ENCODE results near the gene TXNL4A. TPM values are rescaled to one million over a fixed set of nuclear protein-coding genes. Genes with fewer than 3 reads are reported as not detected.
A peak's percentile ranks its signal among the peaks of the same experiment; 100 is the strongest.

Gene TXNL4A, protein sequence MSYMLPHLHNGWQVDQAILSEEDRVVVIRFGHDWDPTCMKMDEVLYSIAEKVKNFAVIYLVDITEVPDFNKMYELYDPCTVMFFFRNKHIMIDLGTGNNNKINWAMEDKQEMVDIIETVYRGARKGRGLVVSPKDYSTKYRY
- polyA plus RNA-seq (2011; rRNA removed), result 114 and 131 TPM in 2 replicates
- 45.5 and 48.7 TPM in 2 replicates for polyA minus RNA-seq (2011; rRNA and poly(A)+ RNA removed)

DNA sequence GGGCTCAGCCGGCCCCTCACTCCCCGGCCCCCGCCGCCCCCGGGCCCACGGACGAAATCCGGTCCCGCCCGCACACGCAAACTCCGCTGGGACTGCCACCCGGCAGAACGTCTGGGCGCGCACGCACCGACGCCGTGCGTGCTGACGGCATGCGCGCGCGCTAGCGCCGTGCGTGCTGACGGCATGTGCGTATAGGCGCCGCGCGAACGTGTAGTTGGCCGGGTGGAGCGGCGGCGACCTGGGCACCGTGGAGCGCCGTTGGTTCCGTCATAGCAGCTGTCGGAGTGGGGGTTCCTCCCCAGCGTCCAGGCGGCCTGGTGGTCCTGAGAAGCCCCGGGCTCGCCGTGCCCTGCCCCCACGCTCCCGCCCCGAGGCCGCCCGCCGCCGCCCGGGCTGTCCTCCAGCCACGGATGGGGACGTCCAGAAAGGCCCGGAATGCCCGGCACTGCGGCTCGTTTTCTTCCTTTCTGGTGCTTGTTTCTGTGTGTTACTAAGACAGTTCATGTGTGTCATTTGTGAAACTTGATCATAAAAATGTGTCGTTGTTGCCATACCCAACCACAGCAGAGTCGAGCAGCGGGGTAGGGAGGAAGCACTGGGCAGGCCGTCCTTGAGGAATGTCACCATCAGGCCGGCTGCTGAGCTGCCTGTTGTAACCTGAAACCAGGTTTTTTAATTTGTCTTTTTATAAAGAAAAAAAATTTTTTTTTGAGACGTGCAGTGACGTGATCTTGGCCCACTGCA, at the start of gene TXNL4A:
Gene TXNL4A (minus strand): TSS at position 113 of the 744 bp plus-strand sequence. CDS start 171 bp downstream, outside the sequence.
- Histone ChIP-seq H3K4me3 (ENCODE audit: low read depth, low read length) (peak within 1 kb of the TSS; percentile 99), H3K9me3 (ENCODE audit: control insufficient read depth, insufficient read depth, low read length) (no peaks in the 10 kb centered on the region; the same call in 1 of the 2 replicates), H3K27ac (ENCODE audit: low read depth, low read length) (peak within 1 kb of the TSS; percentile 77), H3K27me3 (ENCODE audit: control insufficient read depth, insufficient read depth, low read length) (no peaks in the 10 kb centered on the region)
- ChIA-PET POLR2A (interaction anchor here (2.2 kb wide), 1 partner anchor 45 kb away, joined by 21 read pairs; the partner anchor contains the start of gene RBFA), CTCF (no interaction called here)
- DNase-seq (ENCODE audit: low read depth, low spot score), result peak; percentile 47
- no peak for TF ChIP-seq CTCF (IDR thresholded peaks at IDR 0.05; ENCODE audit: low read depth, low read length)

DNA sequence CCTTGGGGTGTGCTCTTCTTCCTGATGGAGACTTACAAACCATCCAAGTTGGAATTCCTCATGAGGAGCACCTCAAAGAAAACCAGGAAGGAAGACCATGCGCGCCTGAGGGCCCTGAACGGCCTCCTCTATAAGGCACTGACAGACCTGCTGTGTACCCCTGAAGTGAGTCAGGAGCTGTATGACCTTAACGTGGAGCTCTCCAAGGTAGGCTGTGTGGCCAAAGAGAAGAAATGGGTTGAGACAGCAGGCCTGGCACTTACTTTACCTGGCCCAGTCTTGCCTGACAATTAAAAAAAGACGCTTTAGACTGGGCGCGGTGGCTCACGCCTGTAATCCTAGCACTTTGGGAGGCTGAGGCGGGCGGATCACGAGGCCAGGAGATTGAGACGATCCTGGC, 48.9 kb upstream of the TXNL4A start:
- TF ChIP-seq CTCF (IDR thresholded peaks at IDR 0.05; ENCODE audit: low read depth, low read length), result no peak
- no peak for DNase-seq (ENCODE audit: low read depth, low spot score)
- Histone ChIP-seq H3K9me3 (ENCODE audit: control insufficient read depth, insufficient read depth, low read length) (no peaks in the 10 kb centered on the region), H3K27me3 (ENCODE audit: control insufficient read depth, insufficient read depth, low read length) (no peaks in the 10 kb centered on the region), H3K4me3 (ENCODE audit: low read depth, low read length) (no peak overlapping the region), H3K27ac (ENCODE audit: low read depth, low read length) (no peak overlapping the region)
- POLR2A ChIA-PET, result no interaction called here
- CTCF ChIA-PET, result no interaction called here

DNA sequence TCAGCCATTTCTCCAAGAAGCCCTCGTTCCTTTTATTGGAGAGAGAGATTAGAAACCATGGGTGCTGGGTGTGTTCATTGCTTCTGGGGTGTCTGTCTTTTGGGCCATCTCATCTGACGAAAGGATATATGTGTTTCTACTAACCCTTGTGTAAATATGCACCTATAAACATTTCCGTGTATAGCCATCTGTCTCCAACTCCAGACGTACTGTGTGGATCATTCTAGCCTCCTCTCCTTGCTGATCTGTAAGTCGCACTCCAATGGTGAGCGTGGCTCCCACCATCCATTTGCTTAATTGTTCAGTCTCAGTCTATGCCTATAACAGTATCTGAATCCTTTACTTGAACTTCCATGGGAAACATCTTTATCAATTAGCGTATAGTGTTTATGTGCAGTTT, 47.6 kb upstream of the TXNL4A start:
- Histone ChIP-seq H3K27ac (ENCODE audit: low read depth, low read length) (no peak overlapping the region), H3K27me3 (ENCODE audit: control insufficient read depth, insufficient read depth, low read length) (no peaks in the 10 kb centered on the region), H3K9me3 (ENCODE audit: control insufficient read depth, insufficient read depth, low read length) (no peaks in the 10 kb centered on the region), H3K4me3 (ENCODE audit: low read depth, low read length) (no peak overlapping the region)
- ChIA-PET CTCF (no interaction called here), POLR2A (no interaction called here)
- no peak for DNase-seq (ENCODE audit: low read depth, low spot score)
- TF ChIP-seq CTCF (IDR thresholded peaks at IDR 0.05; ENCODE audit: low read depth, low read length), result no peak

GRCh38 chr18:80034852-80035406, 46.6 kb upstream of the TXNL4A start:
- H3K27me3 ChIP-seq (ENCODE audit: control insufficient read depth, insufficient read depth, low read length), result no peaks in the 10 kb centered on the region
- H3K9me3 ChIP-seq (ENCODE audit: control insufficient read depth, insufficient read depth, low read length), result no peaks in the 10 kb centered on the region
- no peak overlapping the region for H3K27ac ChIP-seq (ENCODE audit: low read depth, low read length)
- CTCF ChIA-PET, result interaction anchor here (0.6 to 1.6 kb wide), 6 partner anchors 11 to 354 kb away, joined by 3 to 5 read pairs (median 3); no protein-coding TSS in a partner anchor
- H3K4me3 ChIP-seq (ENCODE audit: low read depth, low read length), result peak overlapping the region; percentile 81
- DNase-seq (ENCODE audit: low read depth, low spot score), result no peak
- no peak for TF ChIP-seq CTCF (IDR thresholded peaks at IDR 0.05; ENCODE audit: low read depth, low read length)
- POLR2A ChIA-PET, result interaction anchor here (1.1 to 2.1 kb wide), 4 partner anchors 46 to 83 kb away, joined by 4 to 21 read pairs (median 10); partner anchors contain the start of genes ADNP2, HSBP1L1 and TXNL4A
